Inflammatory macrophage treated with lipopolysaccharide for 1 hour (primary cell): ENCODE results near the gene ZDHHC14.
"Not testable (repeated sequence)": the region's sequence is repeated elsewhere in the genome, so short reads cannot be mapped to it uniquely, and the experiment has no call there.

ENCODE experiments used
- DNase-seq, 2 donors: peaks; one replicate each; pipeline ENCODE4 v3.0.0-alpha.2; 2020 to 2022

ZDHHC14 gene

DNA sequence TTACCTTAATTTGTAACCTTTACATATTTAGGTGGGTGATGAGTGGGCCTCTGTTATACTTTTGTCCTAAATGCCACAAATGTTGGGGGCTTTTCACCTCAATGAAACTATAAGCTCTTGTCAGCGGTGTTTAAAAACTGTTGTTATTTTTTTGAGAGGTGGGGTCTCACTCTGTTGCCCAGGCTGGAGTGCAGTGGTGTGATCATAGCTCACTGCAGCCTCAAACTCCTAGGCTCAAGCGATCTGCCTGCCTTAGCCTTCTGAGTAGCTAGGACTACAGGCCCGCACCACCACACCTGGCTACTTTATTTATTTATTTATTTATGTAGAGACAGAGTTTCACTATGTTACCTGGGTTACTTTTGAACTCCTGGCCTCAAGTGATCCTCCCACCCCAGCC, 66.7 kb downstream of the ZDHHC14 start:
- DNase-seq, result no peak

GRCh38 chr6:157449610-157450009, 68.6 kb downstream of the ZDHHC14 start:
- no peak for DNase-seq

GRCh38 chr6:157450931-157451742, 70.1 kb downstream of the ZDHHC14 start:
- no peak for DNase-seq

- no peak for DNase-seq
Observed at GRCh38 chr6:157452096-157452495, 71.1 kb downstream of the ZDHHC14 start.

- no peak for DNase-seq
Observed at GRCh38 chr6:157453131-157453530, 72.1 kb downstream of the ZDHHC14 start.

DNA sequence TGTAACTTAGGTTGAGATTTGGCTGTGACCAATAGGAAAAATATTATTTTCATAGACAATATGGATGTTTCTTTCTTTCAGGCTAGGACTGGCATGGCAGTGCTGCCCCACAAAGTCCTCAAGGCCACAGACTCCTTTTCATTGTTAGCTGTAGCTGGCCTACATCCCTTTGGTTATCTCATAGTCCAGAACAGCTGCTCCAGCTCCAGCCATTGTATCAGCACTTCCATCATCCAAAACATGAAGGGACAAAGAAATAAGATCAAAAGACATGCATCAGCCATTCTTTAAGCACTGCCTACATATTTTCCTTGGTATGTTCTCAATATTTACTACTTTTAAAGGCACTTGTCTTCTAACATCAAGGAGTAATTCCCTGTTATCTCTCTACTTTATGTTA, 73.0 kb downstream of the ZDHHC14 start:
- DNase-seq, result no peak

DNA sequence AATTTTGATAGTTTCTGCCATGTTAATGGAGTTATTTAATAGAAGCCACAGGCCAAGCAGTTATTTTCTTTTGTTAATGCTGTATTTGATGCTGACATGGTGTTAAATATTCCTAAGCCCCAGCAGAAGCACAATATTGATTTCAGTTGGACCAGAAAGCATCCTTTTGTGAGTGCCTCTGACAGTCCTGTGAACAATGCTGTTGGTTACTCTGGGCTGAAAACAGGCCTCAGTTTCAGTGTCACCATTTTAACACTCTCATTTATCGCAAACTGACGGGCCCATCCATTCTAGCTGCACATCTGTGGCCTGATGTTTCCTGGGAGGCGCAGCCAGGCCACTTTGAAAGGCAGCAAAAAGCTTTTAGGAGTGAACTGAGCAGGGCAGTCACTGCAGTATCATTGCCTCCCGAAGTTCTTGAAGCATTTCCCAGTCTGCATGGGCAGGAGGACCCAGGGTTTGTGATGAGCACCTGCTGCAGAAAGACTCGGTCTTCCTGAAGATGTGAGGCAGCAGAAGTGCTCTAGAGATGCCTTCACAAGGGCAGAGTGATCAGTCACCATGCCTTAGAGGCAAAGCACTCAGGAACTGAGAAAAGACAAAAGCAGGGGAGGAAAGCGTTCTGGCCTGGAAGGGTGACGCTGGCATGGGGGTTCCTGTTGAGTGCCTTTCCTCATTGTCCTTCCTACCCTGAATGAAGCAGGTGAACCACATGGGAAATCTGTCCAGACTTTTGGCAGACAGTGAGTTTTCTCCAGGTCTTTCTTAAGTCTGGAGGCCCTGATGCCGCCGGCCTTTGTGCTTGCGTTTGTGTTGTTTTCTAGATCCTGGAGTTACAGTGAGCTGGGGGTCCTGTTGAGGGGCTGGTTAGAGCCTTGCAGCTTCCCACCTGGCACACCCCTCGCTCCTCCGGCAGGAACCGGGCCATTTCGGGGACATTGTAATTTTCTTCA, 74.0 kb downstream of the ZDHHC14 start:
- DNase-seq, result no peak

GRCh38 chr6:157455731-157456523, 74.9 kb downstream of the ZDHHC14 start:
- DNase-seq, result no peak

DNA sequence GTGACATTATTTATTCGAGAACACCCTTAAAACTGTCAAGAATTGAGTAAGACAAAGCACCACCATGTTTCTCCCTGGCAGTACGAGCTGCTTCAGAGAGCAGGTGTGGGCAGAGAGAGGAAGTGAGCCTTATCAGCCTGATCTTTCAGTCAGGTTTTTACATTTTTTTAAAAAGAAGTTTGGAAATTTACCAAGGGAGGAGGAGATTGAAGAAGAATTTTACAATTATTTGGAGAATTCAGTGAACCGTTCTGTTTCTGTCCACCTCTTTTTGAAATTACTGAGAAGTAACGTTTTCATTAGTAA, 75.5 kb downstream of the ZDHHC14 start:
- DNase-seq, result no peak

GRCh38 chr6:157457787-157458186, 76.8 kb downstream of the ZDHHC14 start:
- DNase-seq, result no peak

GRCh38 chr6:157459327-157459726, 78.3 kb downstream of the ZDHHC14 start:
- no peak for DNase-seq

DNA sequence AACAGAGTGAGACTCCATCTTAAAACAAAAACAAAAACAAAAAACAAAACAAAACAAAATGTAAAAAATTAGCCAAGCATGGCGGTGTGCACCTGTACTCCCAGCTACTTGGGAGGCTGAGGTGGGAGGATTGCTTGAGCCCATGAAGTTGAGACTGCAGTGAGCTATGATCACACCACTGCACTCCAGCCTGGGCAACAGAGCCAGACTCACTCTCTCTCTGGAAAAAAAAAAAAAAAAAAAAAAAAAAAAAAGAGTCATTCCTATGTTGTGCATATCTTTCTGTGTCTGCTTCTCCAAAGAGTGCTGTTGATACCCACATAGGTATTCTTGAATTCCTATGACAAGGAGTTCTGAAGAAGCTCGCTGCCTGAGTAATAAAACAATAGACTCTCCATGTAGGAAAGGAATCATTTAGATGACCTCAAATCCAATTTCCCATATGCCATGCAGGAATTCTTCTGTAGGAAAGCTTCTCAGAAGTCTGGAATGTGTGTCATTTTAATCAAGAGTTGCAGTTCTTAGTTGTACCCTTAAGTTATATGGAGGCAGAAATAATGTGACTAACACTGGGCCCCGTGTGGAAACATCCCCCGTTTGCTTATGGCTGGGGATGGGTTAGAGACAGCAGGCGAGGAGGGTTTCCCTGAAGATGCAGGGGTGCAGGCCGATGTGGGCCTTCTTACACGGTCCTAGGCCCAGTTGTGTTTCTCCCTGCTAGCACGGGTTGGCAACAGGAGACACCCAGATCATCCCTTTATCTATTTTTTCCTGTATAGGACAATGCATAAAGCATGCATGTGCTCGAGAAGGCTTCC, 79.4 kb downstream of the ZDHHC14 start:
- no peak for DNase-seq

GRCh38 chr6:157461000-157461915, 80.3 kb downstream of the ZDHHC14 start:
- DNase-seq, result peak in 1 of 2 donors; percentile 10

GRCh38 chr6:157462956-157463742, 82.2 kb downstream of the ZDHHC14 start:
- DNase-seq, result no peak

DNA sequence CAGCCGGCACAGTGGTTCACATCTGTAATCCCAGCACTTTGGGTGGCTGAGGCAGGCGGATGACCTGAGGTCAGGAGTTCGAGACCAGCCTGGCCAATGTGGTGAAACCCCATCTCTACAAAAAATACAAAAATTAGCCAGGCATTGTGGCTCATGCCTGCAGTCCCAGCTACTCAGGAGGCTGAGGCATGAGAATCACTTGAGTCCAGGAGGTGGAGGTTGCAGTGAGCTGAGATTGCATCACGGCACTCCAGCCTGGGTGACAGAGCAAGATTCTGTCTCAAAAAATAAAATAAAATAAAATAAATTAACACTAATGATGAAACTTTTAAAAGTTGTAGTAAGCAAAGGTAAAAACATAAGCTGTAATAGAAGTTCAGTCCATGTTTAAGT, 82.7 kb downstream of the ZDHHC14 start:
- not testable (repeated sequence) for DNase-seq

DNA sequence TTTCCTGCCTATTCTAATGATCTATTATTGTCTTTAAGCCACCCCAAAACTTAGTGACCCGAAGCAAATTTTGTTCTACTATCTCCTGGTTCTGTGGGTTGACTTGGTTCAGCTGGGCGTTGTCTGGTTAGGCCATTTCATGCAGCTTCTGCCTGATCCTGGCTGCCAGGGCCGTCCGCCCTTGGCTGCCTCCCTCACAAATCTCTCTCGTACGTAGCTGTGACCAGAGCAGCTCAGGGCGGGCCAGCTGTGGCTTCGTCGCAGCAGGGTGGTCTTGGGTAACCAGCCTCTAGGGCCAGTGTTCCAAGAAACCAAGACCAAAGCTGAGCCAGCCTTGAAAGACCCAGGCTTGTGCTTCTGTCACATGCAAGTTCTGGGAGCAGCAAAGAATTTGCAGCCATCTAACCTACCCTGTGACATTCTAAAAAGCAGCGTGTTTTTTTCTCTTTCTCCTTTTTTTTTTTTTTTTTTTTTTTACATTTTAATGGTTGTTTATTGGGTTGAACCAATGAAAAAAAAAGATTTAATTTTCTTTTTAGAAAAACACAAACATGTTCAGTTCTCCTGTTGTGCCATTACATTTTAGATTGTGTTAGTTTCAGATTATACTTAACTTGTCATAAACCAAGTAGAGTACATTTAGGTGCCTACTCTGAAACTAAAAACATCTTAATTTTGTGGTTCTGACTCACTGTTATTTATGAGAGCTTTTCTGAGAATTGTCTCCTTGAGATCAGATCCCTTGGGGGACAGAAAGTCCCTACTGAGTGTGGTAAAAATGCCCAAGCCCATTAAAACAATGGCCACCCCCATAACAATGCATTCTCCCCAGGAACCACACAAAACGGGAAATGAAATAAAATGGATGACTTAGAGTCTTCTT, 83.9 kb downstream of the ZDHHC14 start:
- no peak for DNase-seq

DNA sequence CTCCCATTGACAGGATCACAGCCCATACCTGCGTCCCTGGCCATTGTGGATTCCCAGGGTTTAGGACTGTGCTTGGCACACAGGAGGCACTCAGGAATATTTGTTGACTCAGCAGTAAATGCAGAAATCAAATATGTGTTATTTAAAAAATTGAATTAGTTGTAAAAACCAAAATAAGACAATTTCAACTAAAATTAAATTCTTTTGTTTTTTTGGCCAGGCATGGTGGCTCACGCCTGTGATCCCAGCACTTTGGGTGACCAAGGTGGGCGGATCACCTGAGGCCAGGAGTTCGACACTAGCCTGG, 85.3 kb downstream of the ZDHHC14 start:
- no peak for DNase-seq

DNA sequence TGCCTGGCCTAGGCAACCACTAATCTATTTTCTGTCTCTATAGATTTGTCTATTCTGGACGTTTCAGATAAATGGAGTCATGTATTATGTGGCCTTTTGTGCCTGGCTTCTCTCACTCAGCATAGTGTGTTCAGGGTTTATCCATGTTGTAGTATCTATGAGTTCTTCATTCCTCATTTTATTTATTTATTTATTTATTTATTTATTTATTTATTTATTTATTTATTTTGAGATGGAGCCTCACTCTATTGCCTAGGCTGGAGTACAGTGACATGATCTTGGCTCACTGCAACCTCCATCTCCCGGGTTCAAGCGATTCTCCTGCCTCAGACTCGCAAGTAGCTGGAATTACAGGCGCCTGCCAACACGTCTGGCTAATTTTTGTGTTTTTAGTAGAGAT, 86.3 kb downstream of the ZDHHC14 start:
- not testable (repeated sequence) for DNase-seq

- DNase-seq, result no peak
Observed at GRCh38 chr6:157468054-157468453, 87.1 kb downstream of the ZDHHC14 start.

DNA sequence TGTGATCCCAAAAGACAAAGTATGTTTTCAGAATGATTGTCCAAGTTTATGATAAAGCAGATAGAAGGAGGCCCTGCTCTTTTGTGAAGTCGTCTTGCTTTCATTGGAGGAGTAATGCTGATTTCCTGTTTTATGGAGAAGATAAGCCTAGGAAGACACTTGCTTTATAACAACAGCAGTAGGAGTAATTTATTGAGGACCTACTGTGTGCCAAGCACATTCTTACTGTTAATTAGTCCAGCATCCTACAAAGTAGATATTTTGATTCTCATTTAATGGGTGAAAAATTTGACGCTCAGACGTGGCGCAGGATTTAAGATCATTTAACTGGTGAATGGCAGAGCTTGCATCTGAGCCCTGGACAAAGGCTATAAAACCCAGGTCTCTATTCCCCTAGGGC, 87.6 kb downstream of the ZDHHC14 start:
- no peak for DNase-seq
